Fibroblast of villous mesenchyme (primary cell): ENCODE measurements around the gene MAP7. TPM values are rescaled to one million over a fixed set of nuclear protein-coding genes. Genes with fewer than 3 reads are reported as not detected.
A peak's percentile ranks its signal among the peaks of the same experiment; 100 is the strongest.
"Not testable (repeated sequence)": the region's sequence is repeated elsewhere in the genome, so short reads cannot be mapped to it uniquely, and the experiment has no call there.

Experiments used
- DNase-seq: peaks from one replicate; pipeline ENCODE4 v3.0.0-alpha.2; 2010; ENCODE audit warnings: low read depth
- H3K4me3 ChIP-seq: 2 replicates; pipeline ENCODE4 v1.5.1; 2011; ENCODE audit warnings: low read depth, mild to moderate bottlenecking, low read length
- total RNA-seq: library from RNA; depleted of rRNA; stranded (reverse); fragments of >200 nt; gene quantifications from 2 replicates; pipeline ENCODE4 v1.2.3, GENCODE V29; 2012
- TF ChIP-seq, protein P1 (sequence below): IDR thresholded peaks from 2 replicates; pipeline ENCODE4 v1.5.1; 2012; ENCODE audit warnings: low read depth, mild to moderate bottlenecking, low read length; ENCODE audit not compliant: insufficient read depth

Gene MAP7
- total RNA-seq, 1 donor, result 1.3 TPM

DNA sequence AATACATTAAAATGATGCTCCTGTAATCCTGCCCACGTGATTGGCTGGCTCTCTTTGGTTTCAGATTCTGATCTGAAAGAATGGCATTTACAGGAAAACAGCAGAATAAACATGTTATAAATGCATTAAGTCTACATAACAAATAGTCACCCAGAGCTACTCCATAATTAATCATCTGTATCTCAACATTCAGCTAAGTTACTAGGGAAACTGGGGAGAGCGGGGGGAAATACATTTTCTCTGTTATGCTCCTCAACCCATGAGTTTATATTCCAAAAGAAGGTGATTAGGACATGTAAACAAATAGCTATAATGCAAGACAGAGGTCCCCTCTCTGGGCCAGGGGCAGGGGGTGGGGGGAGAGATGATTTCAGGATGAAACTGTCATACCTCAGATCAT lies 58.5 kb downstream of the MAP7 start:
- H3K4me3 ChIP-seq, result no peak overlapping the region
- DNase-seq, result no peak
- TF ChIP-seq, protein P1, sequence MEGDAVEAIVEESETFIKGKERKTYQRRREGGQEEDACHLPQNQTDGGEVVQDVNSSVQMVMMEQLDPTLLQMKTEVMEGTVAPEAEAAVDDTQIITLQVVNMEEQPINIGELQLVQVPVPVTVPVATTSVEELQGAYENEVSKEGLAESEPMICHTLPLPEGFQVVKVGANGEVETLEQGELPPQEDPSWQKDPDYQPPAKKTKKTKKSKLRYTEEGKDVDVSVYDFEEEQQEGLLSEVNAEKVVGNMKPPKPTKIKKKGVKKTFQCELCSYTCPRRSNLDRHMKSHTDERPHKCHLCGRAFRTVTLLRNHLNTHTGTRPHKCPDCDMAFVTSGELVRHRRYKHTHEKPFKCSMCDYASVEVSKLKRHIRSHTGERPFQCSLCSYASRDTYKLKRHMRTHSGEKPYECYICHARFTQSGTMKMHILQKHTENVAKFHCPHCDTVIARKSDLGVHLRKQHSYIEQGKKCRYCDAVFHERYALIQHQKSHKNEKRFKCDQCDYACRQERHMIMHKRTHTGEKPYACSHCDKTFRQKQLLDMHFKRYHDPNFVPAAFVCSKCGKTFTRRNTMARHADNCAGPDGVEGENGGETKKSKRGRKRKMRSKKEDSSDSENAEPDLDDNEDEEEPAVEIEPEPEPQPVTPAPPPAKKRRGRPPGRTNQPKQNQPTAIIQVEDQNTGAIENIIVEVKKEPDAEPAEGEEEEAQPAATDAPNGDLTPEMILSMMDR, result no peak

GRCh38 chr6:136491251-136491650 lies 59.0 kb downstream of the MAP7 start:
- TF ChIP-seq, protein P1, result no peak
- no peak for DNase-seq
- H3K4me3 ChIP-seq, result no peak overlapping the region

DNA sequence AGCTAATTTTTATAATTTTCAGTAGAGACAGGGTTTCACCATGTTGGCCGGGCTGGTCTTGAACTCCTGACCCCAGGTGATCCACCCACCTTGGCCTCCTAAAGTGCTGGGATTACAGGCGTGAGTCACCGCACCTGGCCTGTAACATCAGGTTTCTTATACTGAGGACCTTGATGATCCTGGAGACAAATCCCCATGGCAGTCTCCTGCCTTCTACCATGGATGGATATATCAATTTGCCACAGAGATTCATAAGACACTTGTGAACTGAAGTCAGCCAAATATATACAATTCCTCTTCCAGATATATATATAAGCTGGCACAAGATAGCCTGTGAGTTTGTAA lies 60.6 kb downstream of the MAP7 start:
- H3K4me3 ChIP-seq, DNase-seq: not testable (repeated sequence)

- DNase-seq, result peak; percentile 69
- TF ChIP-seq, protein P1, result no peak
- H3K4me3 ChIP-seq, result no peak overlapping the region
Measured at GRCh38 chr6:136487759-136488425, 62.3 kb downstream of the MAP7 start.

- TF ChIP-seq, protein P1, result no peak
- no peak for DNase-seq
- no peak overlapping the region for H3K4me3 ChIP-seq
Measured at GRCh38 chr6:136486357-136486756, 63.9 kb downstream of the MAP7 start.

DNA sequence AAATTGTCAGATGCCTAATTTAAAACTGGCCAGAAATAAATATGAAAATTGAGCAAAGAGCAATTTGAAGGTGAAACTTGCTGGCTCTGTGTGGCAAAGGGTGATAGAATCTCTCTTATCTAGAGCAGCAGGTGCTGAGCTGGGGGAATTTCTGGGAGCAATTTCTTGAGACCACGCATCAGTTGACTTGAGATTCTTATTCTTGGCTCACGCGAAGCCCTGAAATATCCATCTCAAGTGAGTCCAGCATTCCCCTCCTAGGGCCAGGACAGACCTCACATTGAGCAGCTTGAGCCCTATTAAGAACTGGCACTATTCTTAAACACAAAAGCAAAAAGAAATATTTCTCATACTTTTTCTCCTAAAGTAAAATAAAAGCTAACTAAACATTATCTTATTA lies 66.3 kb downstream of the MAP7 start:
- H3K4me3 ChIP-seq, result no peak overlapping the region
- DNase-seq, result no peak
- TF ChIP-seq, protein P1, result no peak

- not testable (repeated sequence) for H3K4me3 ChIP-seq, DNase-seq
Measured at GRCh38 chr6:136483005-136483404, 67.2 kb downstream of the MAP7 start.

DNA sequence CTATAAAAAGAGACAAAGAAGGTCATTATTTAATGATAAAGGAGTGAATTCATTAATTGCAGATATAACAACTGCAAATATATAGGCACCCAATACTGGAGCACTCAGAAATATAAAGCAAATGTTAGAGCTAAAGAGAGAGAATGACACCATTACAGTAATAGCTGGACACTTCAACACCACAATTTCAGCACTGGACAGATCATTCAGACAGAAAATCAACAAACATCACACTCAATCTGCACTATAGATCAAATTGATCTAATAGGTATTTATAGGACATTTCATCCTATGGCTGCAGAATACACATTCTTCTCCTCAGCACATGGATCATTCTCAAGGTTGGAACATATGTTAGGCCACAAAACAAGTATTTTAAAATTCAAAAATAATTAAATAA lies 72.7 kb downstream of the MAP7 start:
- DNase-seq, result no peak
- TF ChIP-seq, protein P1, result no peak
- no peak overlapping the region for H3K4me3 ChIP-seq
